BE2C (cell line): ENCODE data around the gene DCLK1.

Source experiments
- DNase-seq: peaks from one replicate; pipeline ENCODE4 v3.0.0-alpha.2; 2020
- H3K27me3 ChIP-seq: fragments of 250-450 bp; sonication (Bioruptor Pico); 2 replicates; pipeline ENCODE4 v1.5.1; 2020; ENCODE audit warnings: mild to moderate bottlenecking
- H3K36me3 ChIP-seq: fragments of 250-450 bp; sonication (Bioruptor Pico); 2 replicates; pipeline ENCODE4 v1.5.1; 2020; ENCODE audit warnings: mild to moderate bottlenecking
- H3K4me1 ChIP-seq: fragments of 250-450 bp; sonication (Bioruptor Pico); 2 replicates; pipeline ENCODE4 v1.5.1; 2020
- H3K4me3 ChIP-seq: 2 replicates; pipeline ENCODE4 v1.5.1; 2011; ENCODE audit warnings: low read depth, low read length
- H3K9me3 ChIP-seq: fragments of 250-450 bp; sonication (Bioruptor Pico); 2 replicates; pipeline ENCODE4 v1.5.1; 2020
- TF ChIP-seq, protein P1 (sequence below): IDR thresholded peaks from 2 replicates; pipeline ENCODE4 v1.5.1; 2012; ENCODE audit warnings: mild to moderate bottlenecking, low read depth, low read length

The DCLK1 gene

GRCh38 chr13:36068566-36068965, 62.6 kb downstream of the DCLK1 start:
- peaks cover 8% of the 10 kb centered on the region for H3K4me1 ChIP-seq
- H3K27me3 ChIP-seq: no peaks in the 10 kb centered on the region

DNA sequence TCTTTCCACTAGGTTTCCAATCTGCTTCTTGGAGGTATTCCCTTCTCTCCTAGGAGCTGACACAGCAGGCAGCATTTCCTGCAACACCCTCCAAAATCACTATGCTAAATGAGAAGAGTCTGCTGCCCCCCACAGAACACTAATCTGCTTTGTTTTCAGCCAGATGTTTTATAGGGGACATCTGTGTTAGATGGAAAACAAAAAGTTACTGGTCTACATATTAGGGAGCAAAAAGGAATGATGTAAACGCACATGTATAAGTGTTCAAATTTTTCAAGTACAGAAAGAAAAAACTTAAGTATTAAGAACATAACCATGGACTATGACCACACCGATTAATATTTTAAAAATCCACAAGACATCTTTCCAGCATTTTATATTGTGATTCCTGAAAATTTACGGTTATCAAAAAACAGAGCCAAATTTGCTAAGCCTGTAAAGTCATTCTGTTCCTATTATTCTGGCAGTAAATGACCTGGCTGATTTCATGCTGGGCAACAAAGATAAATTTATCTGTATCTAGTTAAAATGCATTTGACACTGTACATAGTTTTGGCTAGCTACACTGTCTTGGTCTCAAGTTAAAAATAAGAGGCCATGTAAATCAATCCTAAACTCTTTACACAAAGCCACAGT, 63.3 kb downstream of the DCLK1 start:
- Histone ChIP-seq H3K27me3 (no peaks in the 10 kb centered on the region), H3K36me3 (no peaks in the 10 kb centered on the region), H3K4me3 (no peak overlapping the region), H3K9me3 (no peaks in the 10 kb centered on the region), H3K4me1 (peaks cover 8% of the 10 kb centered on the region)
- TF ChIP-seq, protein P1, sequence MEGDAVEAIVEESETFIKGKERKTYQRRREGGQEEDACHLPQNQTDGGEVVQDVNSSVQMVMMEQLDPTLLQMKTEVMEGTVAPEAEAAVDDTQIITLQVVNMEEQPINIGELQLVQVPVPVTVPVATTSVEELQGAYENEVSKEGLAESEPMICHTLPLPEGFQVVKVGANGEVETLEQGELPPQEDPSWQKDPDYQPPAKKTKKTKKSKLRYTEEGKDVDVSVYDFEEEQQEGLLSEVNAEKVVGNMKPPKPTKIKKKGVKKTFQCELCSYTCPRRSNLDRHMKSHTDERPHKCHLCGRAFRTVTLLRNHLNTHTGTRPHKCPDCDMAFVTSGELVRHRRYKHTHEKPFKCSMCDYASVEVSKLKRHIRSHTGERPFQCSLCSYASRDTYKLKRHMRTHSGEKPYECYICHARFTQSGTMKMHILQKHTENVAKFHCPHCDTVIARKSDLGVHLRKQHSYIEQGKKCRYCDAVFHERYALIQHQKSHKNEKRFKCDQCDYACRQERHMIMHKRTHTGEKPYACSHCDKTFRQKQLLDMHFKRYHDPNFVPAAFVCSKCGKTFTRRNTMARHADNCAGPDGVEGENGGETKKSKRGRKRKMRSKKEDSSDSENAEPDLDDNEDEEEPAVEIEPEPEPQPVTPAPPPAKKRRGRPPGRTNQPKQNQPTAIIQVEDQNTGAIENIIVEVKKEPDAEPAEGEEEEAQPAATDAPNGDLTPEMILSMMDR: no peak
- no peak for DNase-seq

More at GRCh38 chr13:36068566-36068965, 62.6 kb downstream of the DCLK1 start:
- Histone ChIP-seq H3K9me3 (no peaks in the 10 kb centered on the region), H3K4me3 (no peak overlapping the region), H3K36me3 (no peaks in the 10 kb centered on the region)
- TF ChIP-seq, protein P1: no peak
- no peak for DNase-seq

GRCh38 chr13:36062249-36062648, 68.9 kb downstream of the DCLK1 start:
- Histone ChIP-seq H3K4me1 (peaks cover 18% of the 10 kb centered on the region), H3K4me3 (no peak overlapping the region), H3K9me3 (no peaks in the 10 kb centered on the region), H3K36me3 (no peaks in the 10 kb centered on the region), H3K27me3 (no peaks in the 10 kb centered on the region)
- DNase-seq: no peak
- TF ChIP-seq, protein P1: no peak

DNA sequence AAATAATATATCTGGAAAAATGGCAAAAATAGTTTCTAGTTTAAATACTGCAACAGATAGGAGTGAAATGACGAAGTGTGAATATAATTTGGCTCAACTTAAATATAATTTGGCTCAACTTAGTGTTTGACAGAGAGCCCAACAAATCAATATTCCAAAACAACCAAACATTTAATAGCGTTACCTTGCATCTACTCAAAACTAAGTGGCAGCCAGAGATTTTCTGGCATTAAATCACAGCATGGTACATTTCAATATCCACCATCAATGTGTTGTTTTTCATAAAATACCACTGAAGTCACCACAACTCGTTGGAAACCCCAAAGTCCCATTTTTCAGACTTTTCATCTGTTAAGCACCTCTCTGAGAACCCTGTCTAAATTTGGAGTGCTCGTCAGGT, 69.6 kb downstream of the DCLK1 start:
- TF ChIP-seq, protein P1: no peak
- H3K4me3 ChIP-seq: no peak overlapping the region
- no peaks in the 10 kb centered on the region for H3K36me3 ChIP-seq
- peaks cover 18% of the 10 kb centered on the region for H3K4me1 ChIP-seq
- no peaks in the 10 kb centered on the region for H3K27me3 ChIP-seq
- no peaks in the 10 kb centered on the region for H3K9me3 ChIP-seq
- no peak for DNase-seq

DNA sequence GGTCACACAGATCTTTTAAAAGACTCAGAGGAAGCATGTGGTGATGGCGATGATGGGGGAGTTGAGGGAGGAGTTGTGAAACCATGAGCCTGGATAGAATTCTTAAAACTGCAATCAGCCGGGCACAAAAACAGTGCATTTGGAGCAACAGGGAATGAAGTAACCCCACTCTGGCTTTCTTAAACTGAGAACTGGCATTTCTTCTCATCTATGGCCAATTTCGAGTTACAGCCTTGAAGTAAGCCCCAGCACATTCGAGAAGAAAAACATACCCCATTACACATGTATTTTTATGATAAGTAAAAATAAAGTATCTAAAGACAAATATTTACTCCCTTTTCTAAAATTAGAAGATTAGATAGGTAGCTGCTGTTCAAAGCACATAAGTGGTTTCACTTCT, 70.1 kb downstream of the DCLK1 start:
- TF ChIP-seq, protein P1: no peak

GRCh38 chr13:36059321-36059720, 71.9 kb downstream of the DCLK1 start:
- peak; percentile 28 for DNase-seq
- H3K27me3 ChIP-seq: no peaks in the 10 kb centered on the region
- TF ChIP-seq, protein P1: no peak
- no peak overlapping the region for H3K4me3 ChIP-seq
- no peaks in the 10 kb centered on the region for H3K36me3 ChIP-seq
- H3K9me3 ChIP-seq: no peaks in the 10 kb centered on the region
- peaks cover 18% of the 10 kb centered on the region for H3K4me1 ChIP-seq

More for the DNA sequence above, 70.1 kb downstream of the DCLK1 start:
- H3K36me3 ChIP-seq: no peaks in the 10 kb centered on the region
- H3K9me3 ChIP-seq: no peaks in the 10 kb centered on the region
- no peak for DNase-seq
- no peaks in the 10 kb centered on the region for H3K27me3 ChIP-seq
- H3K4me3 ChIP-seq: no peak overlapping the region
- H3K4me1 ChIP-seq: peaks cover 18% of the 10 kb centered on the region
